HUES64 (cell line): ENCODE measurements around the gene SFMBT2.

Experiments
- H3K27ac ChIP-seq: 2 replicates; pipeline ENCODE4 v1.7.0; 2013; ENCODE audit warnings: low read depth, low read length, inconsistent platforms
- H3K27me3 ChIP-seq: 2 replicates; pipeline ENCODE4 v1.6.1; 2013; ENCODE audit warnings: mild to moderate bottlenecking, low read length; ENCODE audit not compliant: insufficient read depth
- H3K36me3 ChIP-seq: 2 replicates; pipeline ENCODE4 v1.6.1; 2013; ENCODE audit warnings: mild to moderate bottlenecking, low read length; ENCODE audit not compliant: insufficient read depth
- H3K4me1 ChIP-seq: 2 replicates; pipeline ENCODE4 v1.6.1; 2013; ENCODE audit warnings: mild to moderate bottlenecking, low read length, moderate library complexity; ENCODE audit not compliant: insufficient read depth
- H3K4me3 ChIP-seq: 2 replicates; pipeline ENCODE4 v1.5.1; 2013; ENCODE audit warnings: mild to moderate bottlenecking, low read length, moderate library complexity
- H3K9ac ChIP-seq: 2 replicates; pipeline ENCODE4 v1.6.1; 2013; ENCODE audit warnings: mild to moderate bottlenecking, low read depth, low read length
- H3K9me3 ChIP-seq: 2 replicates; pipeline ENCODE4 v1.6.1; 2013; ENCODE audit warnings: low read depth, low read length; ENCODE audit not compliant: insufficient read depth
- WGBS: fragments of 150-250, 120-280 bp; methylation state at CpG from one replicate; pipeline ENCODE4 v1.1.7; 2013; ENCODE audit warnings: missing lambda C conversion rate; 5-methylcytosine and 5-hydroxymethylcytosine counted together

The SFMBT2 gene

GRCh38 chr10:7362471-7362870, 48.4 kb downstream of the SFMBT2 start:
- Histone ChIP-seq H3K27ac (no peak overlapping the region), H3K4me1 (peaks cover 6% of the 10 kb centered on the region; the same call in 1 of the 2 replicates), H3K9me3 (peaks cover 20% of the 10 kb centered on the region), H3K4me3 (no peak overlapping the region), H3K27me3 (no peaks in the 10 kb centered on the region), H3K36me3 (peaks cover 22% of the 10 kb centered on the region), H3K9ac (no peak overlapping the region)
- 91% methylated on average over 3 of the region's 3 CpGs for WGBS

GRCh38 chr10:7361316-7361715, 49.5 kb downstream of the SFMBT2 start:
- WGBS: 96% methylated on average over 3 of the region's 3 CpGs
- no peak overlapping the region for H3K9ac ChIP-seq
- H3K27me3 ChIP-seq: no peaks in the 10 kb centered on the region
- H3K9me3 ChIP-seq: peaks cover 20% of the 10 kb centered on the region
- H3K4me3 ChIP-seq: no peak overlapping the region
- H3K4me1 ChIP-seq: peaks cover 6% of the 10 kb centered on the region; the same call in 1 of the 2 replicates
- H3K27ac ChIP-seq: no peak overlapping the region
- peaks cover 17% of the 10 kb centered on the region for H3K36me3 ChIP-seq

- Histone ChIP-seq H3K36me3 (peaks cover 8% of the 10 kb centered on the region), H3K9ac (no peak overlapping the region), H3K9me3 (peaks cover 20% of the 10 kb centered on the region), H3K4me3 (no peak overlapping the region), H3K4me1 (peaks cover 6% of the 10 kb centered on the region; the same call in 1 of the 2 replicates), H3K27me3 (no peaks in the 10 kb centered on the region), H3K27ac (no peak overlapping the region)
- WGBS: 93% methylated on average over 7 of the region's 7 CpGs
Observed at GRCh38 chr10:7359954-7360353, 50.9 kb downstream of the SFMBT2 start.

- H3K4me3 ChIP-seq: no peak overlapping the region
- WGBS: 95% methylated on average over 4 of the region's 7 CpGs
- H3K27me3 ChIP-seq: no peaks in the 10 kb centered on the region
- peaks cover 20% of the 10 kb centered on the region for H3K9me3 ChIP-seq
- H3K27ac ChIP-seq: no peak overlapping the region
- H3K9ac ChIP-seq: no peak overlapping the region
- peaks cover 5% of the 10 kb centered on the region; the same call in 1 of the 2 replicates for H3K4me1 ChIP-seq
- H3K36me3 ChIP-seq: peaks cover 6% of the 10 kb centered on the region
Observed at GRCh38 chr10:7359356-7359755, 51.5 kb downstream of the SFMBT2 start.

- H3K4me3 ChIP-seq: no peak overlapping the region
- WGBS: 93% methylated on average over 6 of the region's 6 CpGs
- no peaks in the 10 kb centered on the region for H3K4me1 ChIP-seq
- no peaks in the 10 kb centered on the region for H3K27me3 ChIP-seq
- no peak overlapping the region for H3K27ac ChIP-seq
- H3K36me3 ChIP-seq: peaks cover 4% of the 10 kb centered on the region
- no peak overlapping the region for H3K9ac ChIP-seq
- peaks cover 13% of the 10 kb centered on the region for H3K9me3 ChIP-seq
Observed at GRCh38 chr10:7357193-7357592, 53.6 kb downstream of the SFMBT2 start.

- no peaks in the 10 kb centered on the region for H3K4me1 ChIP-seq
- WGBS: 95% methylated on average over 10 of the region's 11 CpGs
- H3K4me3 ChIP-seq: no peak overlapping the region
- H3K9ac ChIP-seq: no peak overlapping the region
- no peaks in the 10 kb centered on the region for H3K9me3 ChIP-seq
- no peaks in the 10 kb centered on the region for H3K27me3 ChIP-seq
- H3K27ac ChIP-seq: no peak overlapping the region
- no peaks in the 10 kb centered on the region for H3K36me3 ChIP-seq
Observed at GRCh38 chr10:7354330-7355047, 56.3 kb downstream of the SFMBT2 start.

- no peaks in the 10 kb centered on the region for H3K36me3 ChIP-seq
- no peaks in the 10 kb centered on the region for H3K27me3 ChIP-seq
- H3K9me3 ChIP-seq: no peaks in the 10 kb centered on the region
- WGBS: 94% methylated on average over 9 of the region's 9 CpGs
- no peak overlapping the region for H3K4me3 ChIP-seq
- no peaks in the 10 kb centered on the region for H3K4me1 ChIP-seq
- H3K27ac ChIP-seq: no peak overlapping the region
- H3K9ac ChIP-seq: no peak overlapping the region
Observed at GRCh38 chr10:7351894-7352293, 58.9 kb downstream of the SFMBT2 start.

- Histone ChIP-seq H3K9me3 (no peaks in the 10 kb centered on the region), H3K4me1 (no peaks in the 10 kb centered on the region), H3K9ac (no peak overlapping the region), H3K27me3 (no peaks in the 10 kb centered on the region), H3K27ac (no peak overlapping the region), H3K4me3 (no peak overlapping the region), H3K36me3 (no peaks in the 10 kb centered on the region)
- 98% methylated on average over 2 of the region's 3 CpGs for WGBS
Observed at GRCh38 chr10:7350541-7351195, 60.2 kb downstream of the SFMBT2 start.

GRCh38 chr10:7345717-7346116, 65.1 kb downstream of the SFMBT2 start:
- Histone ChIP-seq H3K4me3 (no peak overlapping the region), H3K27me3 (no peaks in the 10 kb centered on the region), H3K9me3 (peaks cover 6% of the 10 kb centered on the region; the same call in 1 of the 2 replicates), H3K27ac (no peak overlapping the region), H3K4me1 (peaks cover 8% of the 10 kb centered on the region), H3K9ac (no peak overlapping the region), H3K36me3 (no peaks in the 10 kb centered on the region)
- 94% methylated on average over 10 of the region's 10 CpGs for WGBS

GRCh38 chr10:7343040-7343439, 67.8 kb downstream of the SFMBT2 start:
- Histone ChIP-seq H3K36me3 (no peaks in the 10 kb centered on the region), H3K9me3 (peaks cover 6% of the 10 kb centered on the region; the same call in 1 of the 2 replicates), H3K27ac (no peak overlapping the region), H3K27me3 (no peaks in the 10 kb centered on the region), H3K4me3 (no peak overlapping the region), H3K9ac (no peak overlapping the region), H3K4me1 (peaks cover 16% of the 10 kb centered on the region)
- WGBS: 93% methylated on average over 3 of the region's 3 CpGs

GRCh38 chr10:7340179-7340874, 70.5 kb downstream of the SFMBT2 start:
- peaks cover 6% of the 10 kb centered on the region; the same call in 1 of the 2 replicates for H3K9me3 ChIP-seq

More at GRCh38 chr10:7340179-7340874, 70.5 kb downstream of the SFMBT2 start:
- Histone ChIP-seq H3K4me3 (no peak overlapping the region), H3K27me3 (no peaks in the 10 kb centered on the region), H3K36me3 (no peaks in the 10 kb centered on the region), H3K4me1 (peaks cover 16% of the 10 kb centered on the region), H3K9ac (no peak overlapping the region), H3K27ac (no peak overlapping the region)
- WGBS: 77% methylated on average over 9 of the region's 10 CpGs
